SK-N-SH treated with all-trans-retinoic acid at 6 μM for 48 hours (cell line): ENCODE data around the gene TRAF6.

Experiments used
- ATAC-seq: fragments of 200-7000 bp; cut with Tn5 transposase; 3 replicates; pipeline ENCODE4 v1.9.1; 2020; ENCODE audit warnings: mild to moderate bottlenecking, moderate library complexity
- ARNTL ChIP-seq: fragments of 450-650 bp; formaldehyde crosslinking; IDR thresholded peaks from 2 replicates; pipeline ENCODE4 v1.5.0; 2020; ENCODE audit warnings: low read depth, mild to moderate bottlenecking, moderate library complexity, borderline replicate concordance
- BACH2 ChIP-seq: fragments of 250-450 bp; sonication (Bioruptor Pico); IDR thresholded peaks from 2 replicates; pipeline ENCODE4 v1.9.0; 2021; ENCODE audit warnings: mild to moderate bottlenecking, borderline replicate concordance
- CSRNP3 ChIP-seq: fragments of 250-450 bp; sonication (Bioruptor Pico); IDR thresholded peaks from 2 replicates; pipeline ENCODE4 v1.5.1; 2021; ENCODE audit warnings: mild to moderate bottlenecking, moderate library complexity
- ESRRG ChIP-seq: fragments of 250-450 bp; sonication (Bioruptor Pico); IDR thresholded peaks from 2 replicates; pipeline ENCODE4 v1.6.1; 2021; ENCODE audit warnings: mild to moderate bottlenecking
- GLIS3 ChIP-seq: fragments of 250-450 bp; sonication (Bioruptor Pico); IDR thresholded peaks from 2 replicates; pipeline ENCODE4 v1.5.0; 2020; ENCODE audit warnings: mild to moderate bottlenecking, moderate library complexity
- ISL1 ChIP-seq: fragments of 250-450 bp; sonication (Bioruptor Pico); IDR thresholded peaks from 2 replicates; pipeline ENCODE4 v2.1.2; 2022; ENCODE audit warnings: mild to moderate bottlenecking, moderate library complexity
- PATZ1 ChIP-seq: fragments of 250-450 bp; sonication (Bioruptor Pico); IDR thresholded peaks from 2 replicates; pipeline ENCODE4 v1.8.0; 2020; ENCODE audit warnings: mild to moderate bottlenecking, moderate library complexity, borderline replicate concordance
- POU6F1 ChIP-seq: fragments of 250-450 bp; sonication (Bioruptor Pico); IDR thresholded peaks from 2 replicates; pipeline ENCODE4 v1.8.0; 2021; ENCODE audit warnings: low read depth, mild to moderate bottlenecking, moderate library complexity, borderline replicate concordance
- PPARA ChIP-seq: fragments of 250-450 bp; sonication (Bioruptor Pico); IDR thresholded peaks from 2 replicates; pipeline ENCODE4 v1.5.0; 2020; ENCODE audit warnings: mild to moderate bottlenecking, borderline replicate concordance
- RARB ChIP-seq: fragments of 250-450 bp; sonication (Bioruptor Pico); IDR thresholded peaks from 2 replicates; pipeline ENCODE4 v1.8.0; 2021; ENCODE audit warnings: mild to moderate bottlenecking, moderate library complexity
- TCF4 ChIP-seq: fragments of 250-450 bp; sonication (Bioruptor Pico); IDR thresholded peaks from 2 replicates; pipeline ENCODE4 v1.8.0; 2021; ENCODE audit warnings: mild to moderate bottlenecking, moderate library complexity, borderline replicate concordance
- TOX ChIP-seq: fragments of 250-450 bp; sonication (Bioruptor Pico); IDR thresholded peaks from 2 replicates; pipeline ENCODE4 v1.8.0; 2021; ENCODE audit warnings: mild to moderate bottlenecking, moderate library complexity, borderline replicate concordance
- TSHZ2 ChIP-seq: fragments of 250-450 bp; sonication (Bioruptor Pico); IDR thresholded peaks from 2 replicates; pipeline ENCODE4 v1.5.0; 2020; ENCODE audit warnings: mild to moderate bottlenecking, moderate library complexity
- ZC3H10 ChIP-seq: fragments of 250-450 bp; sonication (Bioruptor Pico); IDR thresholded peaks from 2 replicates; pipeline ENCODE4 v1.5.1; 2021; ENCODE audit warnings: mild to moderate bottlenecking, moderate library complexity
- ZFP3 ChIP-seq: fragments of 250-450 bp; sonication (Bioruptor Pico); IDR thresholded peaks from 2 replicates; pipeline ENCODE4 v1.5.0; 2020; ENCODE audit warnings: mild to moderate bottlenecking, moderate library complexity
- ZNF565 ChIP-seq: fragments of 450-650 bp; formaldehyde crosslinking; conservative IDR thresholded peaks from 2 replicates; pipeline ENCODE4 v1.5.0; 2020; ENCODE audit warnings: low read depth, mild to moderate bottlenecking, moderate library complexity
- ZNF70 ChIP-seq: fragments of 450-650 bp; formaldehyde crosslinking; IDR thresholded peaks from 2 replicates; pipeline ENCODE4 v1.5.0; 2020; ENCODE audit warnings: mild to moderate bottlenecking, moderate library complexity
- ZNF8 ChIP-seq: fragments of 450-650 bp; formaldehyde crosslinking; IDR thresholded peaks from 2 replicates; pipeline ENCODE4 v1.5.0; 2020; ENCODE audit warnings: mild to moderate bottlenecking, moderate library complexity
- TF ChIP-seq, protein P1 (sequence below): fragments of 250-450 bp; sonication (Bioruptor Pico); IDR thresholded peaks from 2 replicates; pipeline ENCODE4 v1.5.1; 2020; ENCODE audit warnings: low read depth, mild to moderate bottlenecking, moderate library complexity

Gene TRAF6

DNA sequence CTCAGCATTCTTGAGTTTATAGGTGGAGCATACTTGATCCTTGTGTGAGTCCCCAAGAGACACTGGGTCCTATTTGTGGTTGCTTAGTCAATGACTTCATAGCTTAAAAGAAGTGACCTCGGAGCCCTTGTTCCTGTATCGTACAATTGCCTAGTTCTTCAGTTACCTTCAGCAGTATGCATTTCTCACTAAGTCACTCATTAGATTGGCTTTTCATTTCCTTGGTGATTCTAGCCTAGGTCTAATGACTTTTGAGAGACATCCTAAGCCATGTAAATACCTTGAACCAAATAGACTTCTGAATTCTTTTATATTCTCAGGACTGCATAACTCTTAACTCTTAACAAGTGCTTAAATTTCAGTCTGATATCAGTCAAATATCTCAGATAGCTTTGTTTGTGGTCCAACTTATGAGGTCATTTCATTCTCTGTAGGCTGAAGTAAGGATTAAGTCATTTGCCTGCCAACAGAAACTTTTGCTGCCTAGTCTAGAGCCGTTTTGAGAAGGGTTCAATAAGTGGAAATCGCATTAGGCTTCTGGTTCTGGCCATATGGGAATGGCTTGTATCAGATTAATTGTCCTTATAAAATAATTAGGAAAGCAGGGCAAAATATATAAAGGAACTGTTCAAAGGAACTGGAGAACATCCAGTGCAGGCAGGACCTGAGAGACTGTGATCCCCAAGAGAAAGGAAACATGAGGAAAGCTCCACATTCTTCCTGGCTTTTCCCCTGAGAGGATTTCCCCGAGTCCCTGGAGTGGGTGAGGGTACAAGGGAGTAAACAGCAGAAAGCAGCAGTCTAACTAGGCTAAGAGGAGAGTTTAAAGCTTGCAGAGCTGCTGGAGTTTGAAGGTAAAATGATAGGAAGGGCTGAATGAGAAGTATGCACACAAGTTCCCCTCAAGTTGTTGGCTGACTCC lies 39.9 kb downstream of the TRAF6 start:
- TF ChIP-seq, protein P1, sequence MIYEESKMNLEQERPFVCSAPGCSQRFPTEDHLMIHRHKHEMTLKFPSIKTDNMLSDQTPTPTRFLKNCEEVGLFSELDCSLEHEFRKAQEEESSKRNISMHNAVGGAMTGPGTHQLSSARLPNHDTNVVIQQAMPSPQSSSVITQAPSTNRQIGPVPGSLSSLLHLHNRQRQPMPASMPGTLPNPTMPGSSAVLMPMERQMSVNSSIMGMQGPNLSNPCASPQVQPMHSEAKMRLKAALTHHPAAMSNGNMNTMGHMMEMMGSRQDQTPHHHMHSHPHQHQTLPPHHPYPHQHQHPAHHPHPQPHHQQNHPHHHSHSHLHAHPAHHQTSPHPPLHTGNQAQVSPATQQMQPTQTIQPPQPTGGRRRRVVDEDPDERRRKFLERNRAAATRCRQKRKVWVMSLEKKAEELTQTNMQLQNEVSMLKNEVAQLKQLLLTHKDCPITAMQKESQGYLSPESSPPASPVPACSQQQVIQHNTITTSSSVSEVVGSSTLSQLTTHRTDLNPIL (CRISPR knock-in tag), result 0 out of 2 replicates have a peak, but pooled peaks have one; percentile 44
- peak; percentile 48; the same call in 1 of the 2 replicates for TF ChIP-seq ISL1 (CRISPR knock-in tag)
- TF ChIP-seq ZNF565 (CRISPR knock-in tag), result no peak
- TF ChIP-seq TCF4 (CRISPR knock-in tag), result 0 out of 2 replicates have a peak, but pooled peaks have one; percentile 22
- ATAC-seq, result peak; percentile 51

DNA sequence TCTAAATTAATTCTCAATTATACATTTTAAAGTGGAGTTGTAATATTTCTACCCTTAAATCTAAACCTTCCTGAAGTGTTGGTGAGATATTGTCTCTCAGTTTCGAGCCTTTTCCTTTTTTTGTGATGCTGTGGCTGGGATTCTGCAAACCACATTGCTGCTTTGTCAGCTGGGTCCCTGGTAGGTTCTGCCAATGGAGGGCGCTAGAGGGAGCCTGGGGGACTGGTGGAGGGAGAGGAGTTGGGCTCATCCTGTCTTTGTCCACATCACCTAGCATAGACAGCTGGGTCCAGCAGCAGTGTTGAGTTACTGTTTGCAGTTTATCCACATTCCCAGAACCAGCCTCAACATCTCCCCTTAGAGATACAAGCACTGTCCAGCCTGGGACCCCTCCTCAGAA lies 41.0 kb downstream of the TRAF6 start:
- ATAC-seq, result no peak
- no peak for TF ChIP-seq PPARA (CRISPR knock-in tag)
- TF ChIP-seq, protein P1 (CRISPR knock-in tag), result no peak
- TF ChIP-seq GLIS3 (CRISPR knock-in tag), result no peak
- TF ChIP-seq ZNF70 (CRISPR knock-in tag), result no peak
- TF ChIP-seq ZNF565 (CRISPR knock-in tag), result no peak
- no peak for TF ChIP-seq PATZ1 (CRISPR knock-in tag)
- TF ChIP-seq ZNF8 (CRISPR knock-in tag), result no peak
- TF ChIP-seq ESRRG (CRISPR knock-in tag), result no peak
- no peak for TF ChIP-seq POU6F1 (CRISPR knock-in tag)
- no peak for TF ChIP-seq TOX (CRISPR knock-in tag)
- no peak for TF ChIP-seq ZFP3 (CRISPR knock-in tag)
- no peak for TF ChIP-seq CSRNP3 (CRISPR knock-in tag)
- TF ChIP-seq, all 23 proteins: peak for 0

GRCh38 chr11:36467916-36468315 lies 42.2 kb downstream of the TRAF6 start:
- ATAC-seq, result no peak
- TF ChIP-seq ESRRG (CRISPR knock-in tag) (no peak), ZFP3 (CRISPR knock-in tag) (no peak), PPARA (CRISPR knock-in tag) (no peak), RARB (CRISPR knock-in tag) (no peak), ZNF70 (CRISPR knock-in tag) (no peak)

GRCh38 chr11:36467012-36467411 lies 43.1 kb downstream of the TRAF6 start:
- no peak for ATAC-seq
- no peak for TF ChIP-seq BACH2
- no peak for TF ChIP-seq POU6F1 (CRISPR knock-in tag)
- no peak for TF ChIP-seq CSRNP3 (CRISPR knock-in tag)
- TF ChIP-seq TOX (CRISPR knock-in tag), result no peak
- no peak for TF ChIP-seq ZFP3 (CRISPR knock-in tag)
- TF ChIP-seq ZNF565 (CRISPR knock-in tag), result no peak
- TF ChIP-seq ZNF70 (CRISPR knock-in tag), result no peak
- TF ChIP-seq RARB (CRISPR knock-in tag), result no peak
- TF ChIP-seq TSHZ2 (CRISPR knock-in tag), result no peak
- TF ChIP-seq ZC3H10 (CRISPR knock-in tag), result no peak
- no peak for TF ChIP-seq ARNTL (CRISPR knock-in tag)
